Posterior vena cava (tissue), 2 donors: ENCODE data around the gene CD82. TPM values are rescaled to one million over a fixed set of nuclear protein-coding genes. Genes with fewer than 3 reads are reported as not detected.

ENCODE experiments used
- total RNA-seq, 2 donors: library from RNA; stranded (reverse); fragmentation: NEBNext Ultra II Directional; extraction: Animal tissue kit (Norgen Biotek cat#: 25700); gene quantifications; one replicate each; pipeline ENCODE4 v1.2.1, GENCODE V29; 2021
- donor health status: DM: yes; HTN: yes; CAD: no.
- donor health status: DM: yes; HTN: yes; CAD: no.

Gene CD82
- total RNA-seq, 2 donors from 2014 or later = 26.8 to 28.6 TPM

Other genes with a start within 250 kb of the CD82 start
- gene TSPAN18, start 161.3 kb downstream of the CD82 start, total RNA-seq = 10 to 100 TPM; 41.4 to 65.8 TPM